ENCODE results near the gene CHRFAM7A. TPM values are rescaled to one million over a fixed set of nuclear protein-coding genes. Genes with fewer than 3 reads are reported as not detected.
"Not testable (repeated sequence)": the region's sequence is repeated elsewhere in the genome, so short reads cannot be mapped to it uniquely, and the experiment has no call there.

Gene CHRFAM7A
- total and polyA plus RNA-seq, 3 experiments from 2014 or later = not detected

GRCh38 chr15:30386318-30386887 is 6.9 kb downstream of the CHRFAM7A start:
- H3K36me3 Mint-ChIP-seq, POLR2A ChIA-PET: not testable (repeated sequence)

GRCh38 chr15:30377082-30377413 is 16.3 kb downstream of the CHRFAM7A start:
- H3K4me1 ChIP-seq (ENCODE audit: insufficient read depth, low read length); H3K9me3 ChIP-seq (ENCODE audit: low read length); H3K4me1 Mint-ChIP-seq; H3K36me3 Mint-ChIP-seq; H3K4me3 Mint-ChIP-seq; POLR2A ChIA-PET; H3K4me3 ChIP-seq (ENCODE audit: low read length); H3K27ac Mint-ChIP-seq; CTCF ChIA-PET; H3K9me3 Mint-ChIP-seq; H3K36me3 ChIP-seq (ENCODE audit: insufficient read depth, low read length); H3K27ac ChIP-seq (ENCODE audit: low read depth, low read length); DNase-seq; H3K27me3 Mint-ChIP-seq; H3K27me3 ChIP-seq (ENCODE audit: insufficient read depth, low read length, poor library complexity, severe bottlenecking): not testable (repeated sequence)

More at GRCh38 chr15:30386318-30386887, 6.9 kb downstream of the CHRFAM7A start:
- H3K9me3 ChIP-seq (ENCODE audit: low read length); H3K27me3 ChIP-seq (ENCODE audit: insufficient read depth, low read length, poor library complexity, severe bottlenecking); H3K27me3 Mint-ChIP-seq; H3K27ac ChIP-seq (ENCODE audit: low read depth, low read length); H3K4me1 Mint-ChIP-seq; H3K4me1 ChIP-seq (ENCODE audit: insufficient read depth, low read length); H3K27ac Mint-ChIP-seq; H3K36me3 ChIP-seq (ENCODE audit: insufficient read depth, low read length); H3K4me3 Mint-ChIP-seq; H3K9me3 Mint-ChIP-seq; H3K4me3 ChIP-seq (ENCODE audit: low read length); DNase-seq; CTCF ChIA-PET: not testable (repeated sequence)

- POLR2A ChIA-PET, CTCF ChIA-PET, DNase-seq: not testable (repeated sequence)
These were observed 16.8 kb downstream of the CHRFAM7A start for GRCh38 chr15:30376375-30377081.

GRCh38 chr15:30375872-30376271 is 17.5 kb downstream of the CHRFAM7A start:
- H3K9me3 ChIP-seq (ENCODE audit: low read length); POLR2A ChIA-PET; CTCF ChIA-PET; H3K36me3 ChIP-seq (ENCODE audit: insufficient read depth, low read length); H3K9me3 Mint-ChIP-seq; H3K36me3 Mint-ChIP-seq; H3K27ac ChIP-seq (ENCODE audit: low read depth, low read length); H3K4me3 Mint-ChIP-seq; H3K4me1 Mint-ChIP-seq; DNase-seq; H3K27me3 ChIP-seq (ENCODE audit: insufficient read depth, low read length, poor library complexity, severe bottlenecking); H3K4me1 ChIP-seq (ENCODE audit: insufficient read depth, low read length); H3K27me3 Mint-ChIP-seq; H3K27ac Mint-ChIP-seq; H3K4me3 ChIP-seq (ENCODE audit: low read length): not testable (repeated sequence)

More at GRCh38 chr15:30376375-30377081, 16.8 kb downstream of the CHRFAM7A start:
- not testable (repeated sequence) for H3K4me1 ChIP-seq (ENCODE audit: insufficient read depth, low read length); H3K4me3 ChIP-seq (ENCODE audit: low read length); H3K36me3 Mint-ChIP-seq; H3K9me3 Mint-ChIP-seq; H3K27ac ChIP-seq (ENCODE audit: low read depth, low read length); H3K4me1 Mint-ChIP-seq; H3K9me3 ChIP-seq (ENCODE audit: low read length); H3K27ac Mint-ChIP-seq; H3K27me3 ChIP-seq (ENCODE audit: insufficient read depth, low read length, poor library complexity, severe bottlenecking); H3K36me3 ChIP-seq (ENCODE audit: insufficient read depth, low read length); H3K4me3 Mint-ChIP-seq; H3K27me3 Mint-ChIP-seq

GRCh38 chr15:30374862-30375261 is 18.5 kb downstream of the CHRFAM7A start:
- H3K27ac Mint-ChIP-seq; CTCF ChIA-PET; DNase-seq; H3K4me1 Mint-ChIP-seq; H3K9me3 Mint-ChIP-seq; H3K27me3 ChIP-seq (ENCODE audit: insufficient read depth, low read length, poor library complexity, severe bottlenecking); H3K4me3 ChIP-seq (ENCODE audit: low read length); H3K27ac ChIP-seq (ENCODE audit: low read depth, low read length); H3K27me3 Mint-ChIP-seq; H3K36me3 Mint-ChIP-seq; H3K9me3 ChIP-seq (ENCODE audit: low read length); H3K4me1 ChIP-seq (ENCODE audit: insufficient read depth, low read length); H3K4me3 Mint-ChIP-seq; POLR2A ChIA-PET; H3K36me3 ChIP-seq (ENCODE audit: insufficient read depth, low read length): not testable (repeated sequence)

- H3K4me1 ChIP-seq (ENCODE audit: insufficient read depth, low read length); H3K36me3 Mint-ChIP-seq; H3K9me3 Mint-ChIP-seq; H3K4me1 Mint-ChIP-seq; DNase-seq; H3K27me3 ChIP-seq (ENCODE audit: insufficient read depth, low read length, poor library complexity, severe bottlenecking); H3K4me3 Mint-ChIP-seq; H3K9me3 ChIP-seq (ENCODE audit: low read length); POLR2A ChIA-PET; CTCF ChIA-PET; H3K36me3 ChIP-seq (ENCODE audit: insufficient read depth, low read length); H3K27me3 Mint-ChIP-seq; H3K4me3 ChIP-seq (ENCODE audit: low read length); H3K27ac Mint-ChIP-seq; H3K27ac ChIP-seq (ENCODE audit: low read depth, low read length): not testable (repeated sequence)
These were observed 25.1 kb downstream of the CHRFAM7A start for GRCh38 chr15:30368271-30368670.

- CTCF ChIA-PET; H3K9me3 Mint-ChIP-seq; H3K4me1 ChIP-seq (ENCODE audit: insufficient read depth, low read length); H3K27me3 Mint-ChIP-seq; H3K9me3 ChIP-seq (ENCODE audit: low read length); POLR2A ChIA-PET; H3K36me3 Mint-ChIP-seq; H3K36me3 ChIP-seq (ENCODE audit: insufficient read depth, low read length); H3K27me3 ChIP-seq (ENCODE audit: insufficient read depth, low read length, poor library complexity, severe bottlenecking); H3K27ac Mint-ChIP-seq; DNase-seq; H3K4me1 Mint-ChIP-seq; H3K27ac ChIP-seq (ENCODE audit: low read depth, low read length); H3K4me3 Mint-ChIP-seq; H3K4me3 ChIP-seq (ENCODE audit: low read length): not testable (repeated sequence)
These were observed 26.1 kb downstream of the CHRFAM7A start for GRCh38 chr15:30367246-30367645.

- H3K9me3 Mint-ChIP-seq; H3K4me1 ChIP-seq (ENCODE audit: insufficient read depth, low read length); POLR2A ChIA-PET; H3K36me3 ChIP-seq (ENCODE audit: insufficient read depth, low read length); H3K4me3 Mint-ChIP-seq; H3K4me1 Mint-ChIP-seq; H3K27me3 Mint-ChIP-seq; H3K27me3 ChIP-seq (ENCODE audit: insufficient read depth, low read length, poor library complexity, severe bottlenecking); CTCF ChIA-PET; DNase-seq; H3K9me3 ChIP-seq (ENCODE audit: low read length); H3K27ac ChIP-seq (ENCODE audit: low read depth, low read length); H3K4me3 ChIP-seq (ENCODE audit: low read length); H3K36me3 Mint-ChIP-seq; H3K27ac Mint-ChIP-seq: not testable (repeated sequence)
These were observed 31.9 kb downstream of the CHRFAM7A start for GRCh38 chr15:30361404-30361803.

- H3K4me1 ChIP-seq (ENCODE audit: insufficient read depth, low read length); H3K27ac ChIP-seq (ENCODE audit: low read depth, low read length); H3K36me3 ChIP-seq (ENCODE audit: insufficient read depth, low read length); POLR2A ChIA-PET; H3K27me3 Mint-ChIP-seq; DNase-seq; H3K27me3 ChIP-seq (ENCODE audit: insufficient read depth, low read length, poor library complexity, severe bottlenecking); H3K9me3 ChIP-seq (ENCODE audit: low read length); CTCF ChIA-PET; H3K4me3 Mint-ChIP-seq; H3K27ac Mint-ChIP-seq; H3K4me1 Mint-ChIP-seq; H3K9me3 Mint-ChIP-seq; H3K4me3 ChIP-seq (ENCODE audit: low read length); H3K36me3 Mint-ChIP-seq: not testable (repeated sequence)
These were observed 32.4 kb downstream of the CHRFAM7A start for GRCh38 chr15:30360990-30361389.
